CD4-positive, alpha-beta T cell (primary cell): ENCODE results near the gene VPS8. TPM values are rescaled to one million over a fixed set of nuclear protein-coding genes. Genes with fewer than 3 reads are reported as not detected.

Source experiments
- ATAC-seq: fragments of 200-7000 bp; cut with Tn5 transposase; one replicate; pipeline ENCODE4 v1.10.0; 2022; ENCODE audit warnings: mild to moderate bottlenecking; ENCODE audit not compliant: poor library complexity
- CTCF ChIA-PET: fragments of 350-600 bp; sonication (Branson Sonifier 250); formaldehyde crosslinking; loops from one replicate; lab custom pipeline; 2021; ENCODE audit warnings: antibody characterized with exemption, inconsistent platforms; lab: Charles Lee
- POLR2A ChIA-PET: fragments of 350-600 bp; sonication (Branson Sonifier 250); formaldehyde crosslinking; loops from one replicate; lab custom pipeline; 2021; ENCODE audit warnings: antibody characterized with exemption, inconsistent platforms; lab: Charles Lee
- DNase-seq, 14 experiments: peaks; one replicate each; pipeline ENCODE4 v3.0.0-alpha.2; 2013 to 2020; ENCODE audit warnings: mixed read lengths in 2 of 14
- H3K27ac ChIP-seq, 2 donors: one replicate each; pipeline versions ENCODE4 v1.5.1 to v1.7.0; 2013; ENCODE audit warnings: low read length in 2 of 2, low read depth in 1 of 2, mild to moderate bottlenecking in 1 of 2
- H3K27me3 ChIP-seq, 2 experiments: 1 replicate in 1 of 2; 2 replicates in 1 of 2; pipeline versions ENCODE4 v1.6.1 to v1.7.0; 2013; ENCODE audit warnings: low read length in 2 of 2, control low read depth in 1 of 2, mild to moderate bottlenecking in 1 of 2, moderate library complexity in 1 of 2; ENCODE audit not compliant: insufficient read depth in 2 of 2, control insufficient read depth in 1 of 2
- H3K36me3 ChIP-seq: one replicate; pipeline ENCODE4 v1.6.1; 2013; ENCODE audit warnings: low read length, control low read depth; ENCODE audit not compliant: insufficient read depth
- H3K4me1 ChIP-seq: one replicate; pipeline ENCODE4 v1.6.1; 2013; ENCODE audit warnings: low read length, control low read depth; ENCODE audit not compliant: insufficient read depth
- H3K4me3 ChIP-seq: one replicate; pipeline ENCODE4 v1.5.1; 2013; ENCODE audit warnings: mild to moderate bottlenecking, low read length, moderate library complexity
- H3K9me3 ChIP-seq, 2 experiments: 1 replicate in 1 of 2; 2 replicates in 1 of 2; pipeline versions ENCODE4 v1.6.1 to v1.7.0; 2013; ENCODE audit warnings: low read length in 2 of 2, mild to moderate bottlenecking in 2 of 2, control low read depth in 1 of 2, moderate library complexity in 1 of 2; ENCODE audit not compliant: control insufficient read depth in 1 of 2, insufficient read depth in 1 of 2
- H3K27ac Mint-ChIP-seq: one replicate; pipeline ENCODE4 v1.8.0; 2020; ENCODE audit warnings: mixed read lengths
- H3K27me3 Mint-ChIP-seq: one replicate; pipeline ENCODE4 v1.8.0; 2021; ENCODE audit warnings: mixed read lengths
- H3K36me3 Mint-ChIP-seq: one replicate; pipeline ENCODE4 v1.8.0; 2021; ENCODE audit warnings: low read depth, mixed read lengths
- H3K4me1 Mint-ChIP-seq: one replicate; pipeline ENCODE4 v1.8.0; 2021; ENCODE audit warnings: low read depth, mixed read lengths
- H3K4me3 Mint-ChIP-seq: one replicate; pipeline ENCODE4 v1.8.0; 2020; ENCODE audit warnings: mild to moderate bottlenecking, mixed read lengths
- H3K9me3 Mint-ChIP-seq: one replicate; pipeline ENCODE4 v1.8.0; 2020; ENCODE audit warnings: mixed read lengths
- intact Hi-C, 2 experiments: fragments of 100-400 bp; cut with DNase I in 1 of 2; cut with micrococcal nuclease in 1 of 2; formaldehyde crosslinking; loops; one replicate each; pipeline versions ENCODE4 v1.15.1 to v1.9.0; 2023 to 2025; cut with DNase I, micrococcal nuclease
- total RNA-seq, 174 experiments: library from RNA in 2 of 174; stranded (reverse) in 2 of 174; gene quantifications; one replicate each; pipeline ENCODE4 v1.2.3 and lab custom pipeline; 2021 to 2026
- TF ChIP-seq, protein P1 (sequence below): fragments of 200-600 bp; IDR thresholded peaks from one replicate; pipeline ENCODE4 v1.8.0; 2022; ENCODE audit warnings: antibody characterized with exemption, mild to moderate bottlenecking

Gene VPS8
- total RNA-seq, 2 experiments from 2014 or later = 56.8 to 61.2 TPM

DNA sequence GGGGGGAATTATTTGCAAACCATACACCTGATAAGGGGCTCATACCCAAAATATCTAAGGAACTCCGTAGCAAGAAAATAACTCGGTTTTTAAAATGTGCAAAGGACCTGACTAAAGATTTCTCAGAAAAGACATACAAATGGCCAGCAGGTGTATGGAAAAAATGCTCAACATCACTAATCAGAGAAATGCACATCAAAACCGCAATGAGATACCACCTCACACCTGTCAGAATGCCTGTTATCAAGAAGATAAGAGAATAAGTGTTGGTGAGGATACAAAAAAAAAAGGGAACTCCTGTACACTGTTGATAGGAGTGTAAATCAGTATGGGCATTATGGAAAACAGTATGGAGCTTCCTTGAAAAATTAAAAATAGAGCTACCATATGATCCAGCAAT, 251.5 kb downstream of the VPS8 start:
- Histone ChIP-seq H3K4me1 (no peaks in the 10 kb centered on the region), H3K9me3 (peaks cover 15 to 20% of the 10 kb centered on the region in 2 experiments), H3K27ac (no peak overlapping the region), H3K36me3 (no peaks in the 10 kb centered on the region), H3K27me3 (peaks cover 0 to 2% of the 10 kb centered on the region in 2 experiments), H3K4me3 (no peak overlapping the region)
- intact Hi-C loops = no loop called here
- H3K4me1 Mint-ChIP-seq = no peaks in the 10 kb centered on the region
- no peaks in the 10 kb centered on the region for H3K27me3 Mint-ChIP-seq
- no peak overlapping the region for H3K4me3 Mint-ChIP-seq
- POLR2A ChIA-PET = no interaction called here
- peaks cover 20% of the 10 kb centered on the region for H3K9me3 Mint-ChIP-seq
- TF ChIP-seq, protein P1, sequence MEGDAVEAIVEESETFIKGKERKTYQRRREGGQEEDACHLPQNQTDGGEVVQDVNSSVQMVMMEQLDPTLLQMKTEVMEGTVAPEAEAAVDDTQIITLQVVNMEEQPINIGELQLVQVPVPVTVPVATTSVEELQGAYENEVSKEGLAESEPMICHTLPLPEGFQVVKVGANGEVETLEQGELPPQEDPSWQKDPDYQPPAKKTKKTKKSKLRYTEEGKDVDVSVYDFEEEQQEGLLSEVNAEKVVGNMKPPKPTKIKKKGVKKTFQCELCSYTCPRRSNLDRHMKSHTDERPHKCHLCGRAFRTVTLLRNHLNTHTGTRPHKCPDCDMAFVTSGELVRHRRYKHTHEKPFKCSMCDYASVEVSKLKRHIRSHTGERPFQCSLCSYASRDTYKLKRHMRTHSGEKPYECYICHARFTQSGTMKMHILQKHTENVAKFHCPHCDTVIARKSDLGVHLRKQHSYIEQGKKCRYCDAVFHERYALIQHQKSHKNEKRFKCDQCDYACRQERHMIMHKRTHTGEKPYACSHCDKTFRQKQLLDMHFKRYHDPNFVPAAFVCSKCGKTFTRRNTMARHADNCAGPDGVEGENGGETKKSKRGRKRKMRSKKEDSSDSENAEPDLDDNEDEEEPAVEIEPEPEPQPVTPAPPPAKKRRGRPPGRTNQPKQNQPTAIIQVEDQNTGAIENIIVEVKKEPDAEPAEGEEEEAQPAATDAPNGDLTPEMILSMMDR = no peak
- CTCF ChIA-PET = no interaction called here
- DNase-seq (no peak), ATAC-seq (no peak)
- no peaks in the 10 kb centered on the region for H3K36me3 Mint-ChIP-seq
- H3K27ac Mint-ChIP-seq = no peak overlapping the region

DNA sequence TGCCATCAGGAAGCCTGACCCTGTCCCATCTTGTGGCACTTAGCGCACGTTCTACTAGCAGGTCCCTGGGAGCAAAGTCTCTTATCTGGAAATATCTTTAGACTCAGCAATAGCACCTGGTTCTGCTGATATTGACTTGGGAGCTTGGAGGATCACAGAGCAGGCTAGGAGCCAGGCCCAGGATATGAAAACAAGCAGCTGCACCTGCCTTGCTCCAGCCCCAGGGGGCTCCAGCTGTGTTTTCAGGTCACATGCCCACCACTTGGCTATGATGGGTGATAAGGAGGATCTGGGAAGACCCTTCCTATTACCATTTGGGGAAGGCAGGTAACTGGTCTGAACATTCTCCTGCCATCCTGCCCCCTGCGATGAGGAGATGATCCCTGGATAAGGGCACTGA, 253.1 kb downstream of the VPS8 start:
- no peak overlapping the region for H3K4me3 ChIP-seq
- H3K36me3 ChIP-seq = no peaks in the 10 kb centered on the region
- H3K27ac ChIP-seq = no peak overlapping the region
- H3K9me3 ChIP-seq = peaks cover 10 to 15% of the 10 kb centered on the region in 2 experiments
- H3K27me3 ChIP-seq = peaks cover 0 to 2% of the 10 kb centered on the region in 2 experiments
- Mint-ChIP-seq H3K36me3 (no peaks in the 10 kb centered on the region), H3K9me3 (peaks cover 7% of the 10 kb centered on the region), H3K4me3 (no peak overlapping the region), H3K27ac (no peak overlapping the region), H3K27me3 (no peaks in the 10 kb centered on the region), H3K4me1 (no peaks in the 10 kb centered on the region)
- intact Hi-C loops = no loop called here
- ChIA-PET CTCF (no interaction called here), POLR2A (no interaction called here)
- H3K4me1 ChIP-seq = no peaks in the 10 kb centered on the region
- ATAC-seq (no peak), DNase-seq (no peak)
- TF ChIP-seq, protein P1 = no peak

DNA sequence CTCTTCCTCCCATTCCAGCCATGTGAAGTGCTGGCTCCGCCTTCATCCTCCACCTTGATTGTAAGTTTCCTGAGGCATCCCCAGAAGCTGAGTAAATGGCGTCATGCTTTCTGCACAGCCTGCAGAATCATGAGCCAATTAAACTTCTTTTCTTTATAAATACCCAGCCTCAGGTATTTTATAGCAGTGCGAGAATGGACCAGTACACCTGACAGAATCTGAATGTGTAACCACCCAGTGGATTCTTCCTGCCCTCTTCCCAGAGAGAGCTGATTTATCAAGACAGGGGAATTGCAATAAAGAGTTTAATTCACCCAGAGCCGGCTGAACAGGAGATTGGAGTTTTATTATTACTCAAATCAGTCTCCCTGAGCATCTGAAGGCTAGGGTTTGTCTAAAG, 254.3 kb downstream of the VPS8 start:
- ChIA-PET CTCF (no interaction called here), POLR2A (no interaction called here)
- ATAC-seq (no peak), DNase-seq (no peak)
- Histone ChIP-seq H3K27me3 (peaks cover 0 to 2% of the 10 kb centered on the region in 2 experiments), H3K27ac (no peak overlapping the region), H3K4me3 (no peak overlapping the region), H3K9me3 (peaks cover 2 to 14% of the 10 kb centered on the region in 2 experiments), H3K36me3 (no peaks in the 10 kb centered on the region), H3K4me1 (no peaks in the 10 kb centered on the region)
- Mint-ChIP-seq H3K9me3 (peaks cover 2% of the 10 kb centered on the region), H3K27me3 (no peaks in the 10 kb centered on the region), H3K36me3 (no peaks in the 10 kb centered on the region), H3K27ac (no peak overlapping the region), H3K4me1 (no peaks in the 10 kb centered on the region), H3K4me3 (no peak overlapping the region)
- intact Hi-C loops = no loop called here
- TF ChIP-seq, protein P1 = no peak
